GM23248 (cell line): Measurements from ENCODE around the gene RRBP1. TPM values are rescaled to one million over a fixed set of nuclear protein-coding genes. Genes with fewer than 3 reads are reported as not detected.

Experiments used
- DNase-seq: peaks from one replicate; pipeline ENCODE4 v3.0.0-alpha.2; 2015
- H2AFZ ChIP-seq: fragments of 200-600 bp; sonication (generic); 2 replicates; pipeline ENCODE4 v1.6.1; 2016; ENCODE audit warnings: antibody characterized with exemption
- H3F3A ChIP-seq: fragments of 200-600 bp; sonication (generic); 2 replicates; pipeline ENCODE4 v1.6.1; 2016; ENCODE audit warnings: mild to moderate bottlenecking, antibody characterized with exemption, mixed run types; ENCODE audit not compliant: insufficient read depth
- H3K27ac ChIP-seq: fragments of 200-600 bp; sonication (generic); 2 replicates; pipeline ENCODE4 v1.5.1; 2016; ENCODE audit warnings: mild to moderate bottlenecking
- H3K27me3 ChIP-seq: fragments of 200-600 bp; sonication (generic); replicated peaks from 2 replicates; pipeline ENCODE4 v1.6.1; 2016; ENCODE audit warnings: mild to moderate bottlenecking; ENCODE audit not compliant: insufficient read depth
- H3K36me3 ChIP-seq: fragments of 200-600 bp; sonication (generic); 2 replicates; pipeline ENCODE4 v1.6.1; 2016; ENCODE audit warnings: low read depth, mild to moderate bottlenecking
- H3K4me1 ChIP-seq: fragments of 200-600 bp; sonication (generic); 2 replicates; pipeline ENCODE4 v1.6.1; 2016; ENCODE audit warnings: mild to moderate bottlenecking; ENCODE audit not compliant: insufficient read depth
- H3K4me2 ChIP-seq: fragments of 200-600 bp; sonication (generic); one replicate; pipeline ENCODE4 v1.6.1; 2016; ENCODE audit warnings: mild to moderate bottlenecking; ENCODE audit not compliant: unreplicated experiment
- H3K4me3 ChIP-seq: fragments of 200-600 bp; sonication (generic); 2 replicates; pipeline ENCODE4 v1.5.1; 2016; ENCODE audit warnings: mild to moderate bottlenecking
- H3K79me2 ChIP-seq: fragments of 200-600 bp; sonication (generic); 2 replicates; pipeline ENCODE4 v1.6.1; 2016; ENCODE audit warnings: mild to moderate bottlenecking; ENCODE audit not compliant: insufficient read depth
- H3K9ac ChIP-seq: fragments of 200-600 bp; sonication (generic); 2 replicates; pipeline ENCODE4 v1.6.1; 2016; ENCODE audit warnings: mild to moderate bottlenecking
- H3K9me2 ChIP-seq: fragments of 200-600 bp; sonication (generic); 2 replicates; pipeline ENCODE4 v1.6.1; 2016; ENCODE audit warnings: mixed run types, mild to moderate bottlenecking, moderate library complexity; ENCODE audit not compliant: insufficient read depth
- H3K9me3 ChIP-seq: fragments of 200-600 bp; sonication (generic); one replicate; pipeline ENCODE4 v1.6.1; 2017; ENCODE audit warnings: low read depth
- H4K20me1 ChIP-seq: fragments of 200-600 bp; sonication (generic); 2 replicates; pipeline ENCODE4 v1.6.0; 2016; ENCODE audit not compliant: insufficient read depth
- EZH2 ChIP-seq: fragments of 200-600 bp; sonication (generic); IDR thresholded peaks from 2 replicates; pipeline ENCODE4 v1.6.1; 2018; ENCODE audit warnings: antibody characterized with exemption, mild to moderate bottlenecking; ENCODE audit not compliant: insufficient read depth, poor library complexity, severe bottlenecking
- EZH2phosphoT487 ChIP-seq: fragments of 200-600 bp; sonication (generic); IDR thresholded peaks from 2 replicates; pipeline ENCODE4 v1.6.1; 2018; ENCODE audit warnings: antibody characterized with exemption, moderate library complexity, mild to moderate bottlenecking, low read depth; ENCODE audit not compliant: insufficient read depth
- WGBS, 2 experiments: methylation state at CpG; one replicate each; pipeline ENCODE4 v1.1.6; 2015 to 2017; ENCODE audit warnings: low lambda C conversion rate in 2 of 2, low coverage in 1 of 2; ENCODE audit errors: missing lambda C conversion rate in 2 of 2; 5-methylcytosine and 5-hydroxymethylcytosine counted together
- in situ Hi-C: fragments of 300-500 bp; cut with MboI; formaldehyde crosslinking; loops from 2 replicates; pipeline ENCODE4 v1.15.0; 2020
- polyA plus RNA-seq: library from polyadenylated mRNA; unstranded; fragments of >200 nt; fragmentation: Nextera tagmentation; extraction: Ambion mirVana; gene quantifications from 2 replicates; pipeline ENCODE4 v1.2.1, GENCODE V29; 2016
- total RNA-seq: library from RNA; depleted of rRNA; stranded (reverse); fragments of >200 nt; shearing (Covaris generic); gene quantifications from 2 replicates; pipeline ENCODE4 v1.2.3, GENCODE V29; 2014

The RRBP1 gene
- total and polyA plus RNA-seq, 2 experiments from 2014 or later = 127 to 182 TPM

DNA sequence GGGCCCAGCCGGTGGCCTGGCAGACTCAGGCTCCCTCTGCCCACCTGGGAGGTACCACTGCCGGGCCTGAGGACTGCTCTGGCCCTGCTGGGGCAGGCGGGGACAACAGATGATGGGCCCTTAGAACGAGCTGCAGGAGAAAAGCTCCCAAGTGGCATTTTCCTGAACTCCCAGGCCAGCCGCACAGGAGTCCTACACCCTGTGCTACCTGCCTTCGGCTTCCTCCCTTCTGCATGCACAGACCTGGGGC is 70.8 kb downstream of the RRBP1 start:
- 60 to 64% methylated on average over 4 to 6 of the region's 6 CpGs for WGBS, 2 experiments
- in situ Hi-C loops = no loop called here

DNA sequence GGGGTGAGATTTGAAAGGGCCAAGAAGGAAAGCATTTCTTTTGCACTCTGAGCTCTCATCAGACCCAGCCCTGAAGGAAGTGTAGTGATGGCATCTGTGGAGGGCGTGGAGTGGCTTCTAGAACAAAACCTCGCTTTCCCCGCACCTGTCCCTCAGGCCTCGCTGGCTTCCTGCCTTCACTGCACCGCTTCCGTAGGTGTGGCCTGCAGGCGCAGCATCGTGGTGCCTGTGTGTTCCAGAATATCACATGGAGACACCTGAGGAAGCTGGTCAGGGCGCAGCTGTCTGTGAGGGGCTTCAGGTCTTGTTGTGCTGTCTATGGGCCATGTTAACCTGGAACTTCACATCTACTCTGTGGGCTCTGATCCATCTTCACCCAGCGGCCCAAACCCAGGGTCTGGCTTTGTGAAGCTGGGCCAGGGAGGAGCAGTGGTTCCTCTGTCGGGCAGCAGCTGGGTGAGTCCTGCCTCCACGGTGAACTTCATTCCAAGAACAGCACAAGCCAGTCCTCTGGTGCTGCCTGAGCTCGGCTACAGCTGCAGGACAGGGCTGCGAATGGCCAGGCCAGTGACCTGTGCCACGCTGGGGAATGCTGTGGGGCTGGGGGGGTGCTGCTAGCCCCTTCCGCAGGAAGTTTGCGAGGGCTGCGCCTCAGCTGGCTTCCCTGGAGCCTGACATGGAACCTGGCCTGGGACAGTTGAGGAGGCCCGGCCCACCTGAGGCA is 71.3 kb downstream of the RRBP1 start:
- in situ Hi-C loops = no loop called here
- Histone ChIP-seq H3K9ac (no peak overlapping the region), H3K4me1 (peaks cover 9% of the 10 kb centered on the region; the same call in 1 of the 2 replicates), H3K27ac (peak overlapping the region; percentile 42), H3K27me3 (no peaks in the 10 kb centered on the region), H3K9me3 (no peaks in the 10 kb centered on the region), H2AFZ (no peak overlapping the region), H3K36me3 (peaks cover 19% of the 10 kb centered on the region; the same call in 1 of the 2 replicates), H4K20me1 (no peaks in the 10 kb centered on the region), H3K4me3 (no peak overlapping the region), H3K79me2 (peaks cover 13% of the 10 kb centered on the region; the same call in 1 of the 2 replicates), H3F3A (peaks cover 71% of the 10 kb centered on the region), H3K9me2 (no peaks in the 10 kb centered on the region), H3K4me2 (no peak overlapping the region)
- no peak for DNase-seq
- WGBS, 2 experiments = 61 to 64% methylated on average over 19 of the region's 19 CpGs
- no peak for TF ChIP-seq EZH2
- TF ChIP-seq EZH2phosphoT487 = no peak

More for the DNA sequence above, 70.8 kb downstream of the RRBP1 start:
- peaks cover 8% of the 10 kb centered on the region; the same call in 1 of the 2 replicates for H3K79me2 ChIP-seq
- no peaks in the 10 kb centered on the region for H3K9me3 ChIP-seq
- no peak for TF ChIP-seq EZH2
- TF ChIP-seq EZH2phosphoT487 = no peak
- H3K4me2 ChIP-seq = no peak overlapping the region
- no peaks in the 10 kb centered on the region for H4K20me1 ChIP-seq
- no peak for DNase-seq
- H3K9me2 ChIP-seq = no peaks in the 10 kb centered on the region
- H2AFZ ChIP-seq = no peak overlapping the region
- H3K4me1 ChIP-seq = peaks cover 9% of the 10 kb centered on the region; the same call in 1 of the 2 replicates
- no peak overlapping the region for H3K9ac ChIP-seq
- no peak overlapping the region for H3K4me3 ChIP-seq
- H3K27ac ChIP-seq = peak overlapping the region; percentile 77; the same call in 1 of the 2 replicates
- no peaks in the 10 kb centered on the region for H3K27me3 ChIP-seq
- H3K36me3 ChIP-seq = peaks cover 16% of the 10 kb centered on the region; the same call in 1 of the 2 replicates
- H3F3A ChIP-seq = peaks cover 66% of the 10 kb centered on the region

DNA sequence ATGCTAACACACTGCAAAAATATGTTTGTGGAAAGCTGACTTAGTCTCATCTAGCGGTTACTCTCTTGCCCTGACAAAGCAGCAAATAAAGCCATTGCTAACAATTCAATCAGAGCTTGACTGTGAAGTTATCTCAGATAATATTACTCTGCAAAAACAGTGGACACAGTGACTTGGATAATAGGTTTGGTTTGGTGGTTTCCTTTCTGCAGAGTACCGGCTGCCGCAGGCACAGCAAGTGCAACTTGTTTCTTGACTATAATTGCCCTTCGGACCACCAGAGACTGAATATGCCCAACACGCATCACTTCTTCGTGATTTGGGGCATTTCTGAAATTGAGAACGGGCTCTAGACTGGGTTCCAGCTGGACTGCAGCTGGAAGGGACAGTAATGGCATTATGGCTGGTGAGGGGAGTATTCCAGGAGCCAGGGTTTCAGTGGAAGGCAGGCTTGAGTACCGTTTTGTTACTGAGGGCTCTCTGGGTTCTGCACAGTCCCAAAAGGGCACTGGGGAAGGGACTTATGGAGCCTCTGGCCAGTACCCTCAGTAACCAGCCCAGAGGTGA is 72.1 kb downstream of the RRBP1 start:
- peaks cover 9% of the 10 kb centered on the region; the same call in 1 of the 2 replicates for H3K4me1 ChIP-seq
- no peaks in the 10 kb centered on the region for H3K9me2 ChIP-seq
- H3K36me3 ChIP-seq = peaks cover 21% of the 10 kb centered on the region; the same call in 1 of the 2 replicates
- no peaks in the 10 kb centered on the region for H4K20me1 ChIP-seq
- H3K27me3 ChIP-seq = no peaks in the 10 kb centered on the region
- 72 to 74% methylated on average over 8 of the region's 8 CpGs for WGBS, 2 experiments
- no peak overlapping the region for H3K9ac ChIP-seq
- H3K9me3 ChIP-seq = no peaks in the 10 kb centered on the region
- H3K4me3 ChIP-seq = no peak overlapping the region
- peak overlapping the region; percentile 42 for H3K27ac ChIP-seq
- peaks cover 70% of the 10 kb centered on the region for H3F3A ChIP-seq
- TF ChIP-seq EZH2phosphoT487 (no peak), EZH2 (no peak)
- no peak overlapping the region for H3K4me2 ChIP-seq
- no peak for DNase-seq
- in situ Hi-C loops = loop anchor here (10.0 kb wide), 1 partner anchor 75 kb away; the partner anchor contains the start of gene BFSP1
- H2AFZ ChIP-seq = no peak overlapping the region
- H3K79me2 ChIP-seq = peaks cover 21% of the 10 kb centered on the region

DNA sequence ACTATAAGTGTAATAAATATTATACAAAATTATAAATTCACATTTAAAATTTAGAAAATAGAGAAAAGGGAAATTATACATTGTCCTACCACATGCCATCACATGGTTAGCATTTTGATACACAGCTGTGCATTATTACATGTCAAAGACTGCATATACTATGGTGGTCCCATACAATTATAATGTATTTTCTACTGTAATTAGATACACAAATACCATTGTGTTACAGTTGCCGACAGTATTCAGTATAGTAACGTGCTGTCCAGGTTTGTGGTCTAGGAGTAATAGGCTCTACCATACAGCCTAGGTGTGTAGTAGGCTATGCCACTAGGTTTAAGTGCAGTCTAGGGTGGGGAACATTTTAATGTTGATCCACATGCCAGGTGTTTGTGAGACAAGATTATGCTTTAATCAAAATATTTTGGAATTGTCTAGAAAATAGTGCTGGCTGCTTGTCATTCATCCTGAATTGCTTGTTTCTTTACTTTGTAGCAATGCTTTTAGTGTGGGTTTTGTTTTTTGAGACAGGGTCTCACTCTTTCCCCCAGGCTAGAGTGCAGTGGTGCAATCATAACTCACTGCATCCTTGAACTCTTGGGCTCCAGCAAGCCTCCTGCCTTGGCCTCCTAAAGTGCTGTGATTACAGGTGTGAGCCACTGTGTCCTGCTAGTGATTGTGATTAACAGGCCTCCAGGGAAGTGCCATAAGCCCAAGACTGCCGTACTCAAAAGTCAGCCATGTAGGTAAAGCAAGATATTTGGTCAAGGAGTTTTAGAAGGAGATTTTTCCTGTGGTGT is 73.1 kb downstream of the RRBP1 start:
- Histone ChIP-seq H3F3A (peaks cover 66% of the 10 kb centered on the region), H3K4me1 (peaks cover 9% of the 10 kb centered on the region; the same call in 1 of the 2 replicates), H3K79me2 (peaks cover 30% of the 10 kb centered on the region), H3K9me2 (no peaks in the 10 kb centered on the region), H3K36me3 (peaks cover 22% of the 10 kb centered on the region; the same call in 1 of the 2 replicates), H4K20me1 (no peaks in the 10 kb centered on the region), H3K27ac (peak overlapping the region; percentile 42; the same call in 1 of the 2 replicates), H3K4me2 (no peak overlapping the region), H3K27me3 (no peaks in the 10 kb centered on the region), H3K9me3 (no peaks in the 10 kb centered on the region), H3K9ac (no peak overlapping the region), H2AFZ (no peak overlapping the region), H3K4me3 (no peak overlapping the region)
- in situ Hi-C loops = loop anchor here (10.0 kb wide), 1 partner anchor 74 kb away; the partner anchor contains the start of gene BFSP1
- WGBS, 2 experiments = 70 to 72% methylated on average over 3 of the region's 3 CpGs
- TF ChIP-seq EZH2 = no peak
- no peak for DNase-seq
